Thyroid gland (tissue), 4 donors: ENCODE results near the gene LAMA4.

Experiments
- CTCF ChIP-seq, 6 experiments: fragments of 200-600 bp in 3 of 6; fragments of 450-650 bp in 3 of 6; sonication (generic) in 3 of 6; IDR thresholded peaks; one replicate each; pipeline ENCODE4 v1.5.1; 2016 to 2019; ENCODE audit warnings: antibody characterized with exemption in 6 of 6, mild to moderate bottlenecking in 2 of 6, inconsistent platforms in 1 of 6, moderate library complexity in 1 of 6
- POLR2A ChIP-seq, 2 donors: fragments of 450-650 bp; IDR thresholded peaks; one replicate each; pipeline ENCODE4 v1.6.1; 2017; ENCODE audit warnings: antibody characterized with exemption in 2 of 2, mild to moderate bottlenecking in 2 of 2, moderate library complexity in 1 of 2

- TF ChIP-seq CTCF (IDR thresholded peaks at IDR 0.05) (peak in 4 of 6 experiments; percentile 16 to 41 (median 35)), POLR2A (IDR thresholded peaks at IDR 0.05) (no peak)
Measured at GRCh38 chr6:112086744-112087135, 167.6 kb downstream of the LAMA4 start.
